ENCODE data around the gene USF3.
"Not testable (repeated sequence)": the region's sequence is repeated elsewhere in the genome, so short reads cannot be mapped to it uniquely, and the experiment has no call there.

USF3 gene

DNA sequence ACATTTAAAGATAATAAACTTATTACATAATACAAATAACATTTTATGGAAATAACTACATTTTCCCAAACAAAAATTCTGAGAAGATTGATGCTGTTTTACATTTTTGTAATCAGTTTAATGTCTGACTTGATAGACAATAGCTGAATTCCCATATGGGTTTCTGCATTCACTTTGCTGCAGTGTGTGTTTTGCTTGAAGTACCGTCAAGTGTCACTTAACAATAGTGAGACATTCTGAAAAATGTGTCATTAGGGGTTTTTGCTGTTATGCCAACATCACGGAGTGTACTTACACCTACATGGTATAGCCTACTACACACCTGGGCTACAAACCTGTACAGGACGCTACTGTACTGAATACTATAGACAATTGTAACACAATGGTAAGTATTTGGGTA lies 57.5 kb downstream of the USF3 start:
- TF ChIP-seq, protein P1, sequence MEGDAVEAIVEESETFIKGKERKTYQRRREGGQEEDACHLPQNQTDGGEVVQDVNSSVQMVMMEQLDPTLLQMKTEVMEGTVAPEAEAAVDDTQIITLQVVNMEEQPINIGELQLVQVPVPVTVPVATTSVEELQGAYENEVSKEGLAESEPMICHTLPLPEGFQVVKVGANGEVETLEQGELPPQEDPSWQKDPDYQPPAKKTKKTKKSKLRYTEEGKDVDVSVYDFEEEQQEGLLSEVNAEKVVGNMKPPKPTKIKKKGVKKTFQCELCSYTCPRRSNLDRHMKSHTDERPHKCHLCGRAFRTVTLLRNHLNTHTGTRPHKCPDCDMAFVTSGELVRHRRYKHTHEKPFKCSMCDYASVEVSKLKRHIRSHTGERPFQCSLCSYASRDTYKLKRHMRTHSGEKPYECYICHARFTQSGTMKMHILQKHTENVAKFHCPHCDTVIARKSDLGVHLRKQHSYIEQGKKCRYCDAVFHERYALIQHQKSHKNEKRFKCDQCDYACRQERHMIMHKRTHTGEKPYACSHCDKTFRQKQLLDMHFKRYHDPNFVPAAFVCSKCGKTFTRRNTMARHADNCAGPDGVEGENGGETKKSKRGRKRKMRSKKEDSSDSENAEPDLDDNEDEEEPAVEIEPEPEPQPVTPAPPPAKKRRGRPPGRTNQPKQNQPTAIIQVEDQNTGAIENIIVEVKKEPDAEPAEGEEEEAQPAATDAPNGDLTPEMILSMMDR (IDR thresholded peaks at IDR 0.05; ENCODE audit: low read depth, low read length) = no peak
- DNase-seq (ENCODE audit: extremely low read depth, low read depth) = no peak

DNA sequence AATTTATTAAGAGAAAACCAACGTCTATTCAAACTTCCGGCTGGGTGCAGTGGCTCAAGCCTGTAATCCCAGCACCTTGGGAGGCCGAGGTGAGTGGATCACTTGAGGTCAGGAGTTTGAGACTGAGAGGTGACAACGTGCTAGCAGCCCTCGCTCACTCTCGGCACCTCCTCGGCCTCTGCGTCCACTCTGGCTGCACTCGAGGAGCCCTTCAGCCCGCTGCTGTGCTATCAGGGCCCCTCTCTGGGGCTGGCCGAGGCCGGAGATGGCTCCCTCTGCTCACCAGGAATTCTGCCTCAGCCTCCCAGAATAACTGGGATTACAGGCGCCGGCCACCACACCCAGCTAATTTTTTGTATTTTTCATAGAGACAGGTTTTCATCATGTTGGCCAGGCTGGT lies 58.7 kb downstream of the USF3 start:
- DNase-seq (ENCODE audit: extremely low read depth, low read depth) = no peak
- TF ChIP-seq, protein P1 (IDR thresholded peaks at IDR 0.05; ENCODE audit: low read depth, low read length) = no peak

DNA sequence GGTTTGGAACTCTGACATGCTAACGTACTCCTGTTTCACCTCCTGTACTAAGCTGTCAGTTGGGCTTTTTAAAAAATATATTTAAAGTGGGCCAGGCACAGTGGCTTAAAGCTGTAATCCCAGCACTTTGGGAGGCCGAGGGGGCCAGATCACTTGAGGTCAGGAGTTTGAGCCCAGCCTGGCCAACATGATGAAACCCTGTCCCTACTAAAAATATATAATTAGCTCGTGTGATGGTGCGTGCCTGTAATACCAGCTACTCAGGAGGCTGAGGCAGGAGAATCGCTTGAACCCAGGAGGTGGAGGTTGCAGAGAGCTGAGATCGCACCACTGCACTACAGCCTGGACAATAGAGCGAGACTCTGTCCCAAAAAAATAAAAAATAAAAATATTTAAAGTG lies 60.4 kb downstream of the USF3 start:
- DNase-seq (ENCODE audit: extremely low read depth, low read depth) = not testable (repeated sequence)

DNA sequence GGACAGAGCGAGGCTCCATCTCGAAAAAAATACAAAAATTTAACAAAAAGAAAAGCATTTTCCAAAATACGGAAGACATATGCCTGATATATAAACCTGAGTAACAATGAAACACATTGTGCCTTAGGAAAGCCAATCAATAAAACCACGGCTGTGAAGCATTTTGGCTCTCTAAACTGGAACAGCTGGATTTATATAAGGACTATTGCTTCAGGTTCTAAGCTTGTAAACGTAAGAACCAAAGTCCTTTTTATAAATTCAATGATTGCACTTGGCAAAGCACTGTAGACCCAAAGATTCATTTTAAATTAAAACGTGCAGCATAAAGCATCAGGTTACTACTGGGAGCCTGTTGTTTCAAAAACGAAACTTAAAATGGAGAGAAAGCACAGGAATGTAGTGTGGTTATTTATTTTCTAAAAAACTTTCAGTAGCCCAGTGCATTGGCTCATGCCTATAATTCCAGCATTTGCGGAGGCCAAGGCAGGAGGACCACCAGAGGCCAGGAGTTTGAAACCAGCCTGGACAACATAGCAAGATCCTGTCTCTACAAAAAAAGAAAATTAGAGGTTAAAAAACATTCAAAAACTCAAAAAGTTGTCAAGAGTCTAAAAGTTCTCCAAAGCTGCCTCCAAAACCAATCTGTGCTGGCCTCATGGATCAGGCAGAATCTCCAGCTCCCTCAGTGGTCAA lies 61.5 kb downstream of the USF3 start:
- TF ChIP-seq, protein P1 (IDR thresholded peaks at IDR 0.05; ENCODE audit: low read depth, low read length) = no peak

DNA sequence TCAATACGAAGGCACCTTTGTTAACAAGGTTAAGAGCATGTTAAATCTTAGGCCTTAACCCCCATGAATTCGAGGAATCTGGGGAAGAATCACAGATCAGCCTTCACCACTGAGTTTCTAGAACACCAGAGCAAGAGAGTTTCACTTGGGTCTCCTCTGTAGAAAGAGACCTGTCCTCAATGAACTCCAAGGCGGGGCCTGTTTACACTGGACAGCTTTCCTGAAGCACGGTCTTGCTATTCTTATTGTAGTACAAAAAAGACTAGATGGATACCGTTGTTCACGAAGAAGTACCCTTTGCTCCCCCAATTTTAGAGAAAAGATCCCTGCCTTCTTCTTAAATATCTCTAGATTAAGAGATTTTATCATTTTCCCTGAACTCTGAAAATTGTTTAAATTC lies 64.9 kb downstream of the USF3 start:
- TF ChIP-seq, protein P1 (IDR thresholded peaks at IDR 0.05; ENCODE audit: low read depth, low read length) = no peak

More for the DNA sequence above, 61.5 kb downstream of the USF3 start:
- DNase-seq (ENCODE audit: extremely low read depth, low read depth) = peak; percentile 22

DNA sequence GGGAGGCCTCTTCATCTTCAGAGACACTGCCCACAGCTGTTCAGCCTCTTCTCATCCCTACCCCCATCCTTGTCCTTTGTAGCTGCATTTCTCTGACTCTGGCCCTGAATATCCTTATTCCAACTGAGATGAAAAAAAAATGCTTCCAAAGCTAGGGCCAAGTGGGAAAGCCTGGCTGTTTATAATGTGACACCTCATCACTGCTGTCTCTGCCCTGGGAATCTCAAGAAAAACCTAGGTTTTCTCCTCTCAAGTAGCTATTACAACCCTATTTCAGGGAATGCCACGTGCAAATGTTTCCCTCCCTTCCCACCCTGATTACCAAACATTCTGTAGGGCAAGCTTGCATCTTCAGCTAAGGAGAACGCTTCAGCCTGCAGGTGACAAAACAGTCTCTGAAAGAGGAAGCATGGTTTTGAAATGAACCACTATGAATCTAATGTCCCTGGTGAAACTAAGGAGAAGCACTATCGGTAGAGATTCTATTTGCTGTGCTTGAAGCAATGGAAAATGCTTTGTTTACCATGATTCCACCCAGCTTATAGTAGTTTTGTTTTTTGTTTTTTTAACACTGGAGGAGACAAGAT lies 65.4 kb downstream of the USF3 start:
- TF ChIP-seq, protein P1 (IDR thresholded peaks at IDR 0.05; ENCODE audit: low read depth, low read length) = no peak
- no peak for DNase-seq (ENCODE audit: extremely low read depth, low read depth)

More for the DNA sequence above, 64.9 kb downstream of the USF3 start:
- no peak for DNase-seq (ENCODE audit: extremely low read depth, low read depth)

DNA sequence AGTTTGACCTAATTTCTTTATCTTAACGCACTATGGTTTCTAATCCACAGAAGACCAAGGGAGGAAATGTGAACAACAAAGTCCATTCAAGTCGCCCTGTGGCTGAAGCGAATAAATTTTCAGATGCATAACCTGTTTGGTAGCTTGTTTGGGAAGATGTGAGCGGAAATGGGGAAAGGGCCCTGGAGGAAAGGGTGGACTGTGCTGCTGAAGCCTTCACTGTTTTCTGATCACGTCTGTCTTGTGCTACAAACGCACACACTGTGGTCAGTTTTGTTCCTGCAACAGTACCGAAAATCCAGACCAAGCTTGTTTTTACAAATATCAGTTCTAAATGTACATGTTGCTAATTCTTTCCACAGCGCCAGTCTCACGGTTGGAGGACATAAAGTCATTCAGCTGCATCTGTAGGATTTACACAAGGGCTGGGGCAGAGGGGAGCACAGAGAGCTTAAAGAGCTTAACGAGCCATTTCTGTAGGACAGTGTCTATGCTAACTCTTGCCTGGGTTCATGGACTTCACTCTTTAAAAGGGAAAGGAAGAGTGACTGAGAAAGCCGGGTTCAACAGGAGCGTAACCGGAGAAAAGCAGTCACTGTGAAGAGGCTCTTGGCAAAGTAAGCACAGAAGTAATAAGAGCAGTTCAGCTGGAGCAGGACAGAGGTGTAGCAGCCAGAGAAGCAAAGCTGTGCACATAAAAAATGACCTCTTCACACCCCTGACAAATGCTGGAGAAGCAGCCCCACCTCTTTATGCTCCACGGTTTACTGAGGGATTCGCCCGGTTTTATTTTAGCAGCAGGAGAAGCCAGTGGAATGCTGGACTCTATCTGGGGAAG lies 66.6 kb downstream of the USF3 start:
- no peak for DNase-seq (ENCODE audit: extremely low read depth, low read depth)
- TF ChIP-seq, protein P1 (IDR thresholded peaks at IDR 0.05; ENCODE audit: low read depth, low read length) = no peak
